NCI-H1048 (cell line): Measurements from ENCODE around the gene DRAP1.
"Not testable (repeated sequence)": the region's sequence is repeated elsewhere in the genome, so short reads cannot be mapped to it uniquely, and the experiment has no call there.

Experiments
- DNase-seq: peaks from one replicate; lab custom pipeline; 2025; lab: John Stamatoyannopoulos, UW

Gene DRAP1

GRCh38 chr11:65931773-65932557 is 12.7 kb downstream of the DRAP1 start:
- DNase-seq: no peak

- DNase-seq: no peak
Observed at GRCh38 chr11:65932558-65932919, 13.3 kb downstream of the DRAP1 start.

- DNase-seq: no peak
Observed at GRCh38 chr11:65934014-65934413, 14.8 kb downstream of the DRAP1 start.

- DNase-seq: no peak
Observed at GRCh38 chr11:65937766-65938165, 18.5 kb downstream of the DRAP1 start.

DNA sequence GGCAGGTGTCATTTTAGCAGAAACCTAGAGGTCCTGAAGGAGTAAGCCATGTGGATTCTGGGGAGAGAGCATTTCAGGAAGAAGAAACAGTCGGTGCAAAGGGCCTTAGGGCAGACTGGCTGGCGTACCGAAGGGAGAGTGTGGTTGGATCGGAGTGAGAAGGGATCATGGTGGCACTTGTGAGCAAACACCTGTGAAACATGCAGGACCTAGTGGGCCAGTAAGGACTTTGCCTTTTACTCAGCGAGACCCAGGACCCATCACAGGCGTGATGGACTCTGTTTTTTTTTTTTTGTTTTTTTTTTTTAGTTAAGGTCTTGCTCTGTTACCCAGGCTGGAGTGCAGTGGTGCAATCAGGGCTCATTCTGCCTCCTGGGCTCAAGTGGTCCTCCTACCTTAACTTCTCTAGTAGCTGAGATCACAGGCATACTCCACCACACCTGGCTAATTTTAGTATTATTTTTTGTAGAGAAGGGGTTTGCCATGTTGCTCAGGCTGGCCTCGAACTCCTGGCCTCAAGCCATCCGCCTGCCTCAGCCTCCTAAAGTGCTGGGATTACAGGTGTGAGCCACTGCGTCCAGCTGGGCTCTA is 22.6 kb downstream of the DRAP1 start:
- no peak for DNase-seq

GRCh38 chr11:65942531-65942930 is 23.3 kb downstream of the DRAP1 start:
- DNase-seq: no peak

- no peak for DNase-seq
Observed at GRCh38 chr11:65944191-65944590, 25.0 kb downstream of the DRAP1 start.

DNA sequence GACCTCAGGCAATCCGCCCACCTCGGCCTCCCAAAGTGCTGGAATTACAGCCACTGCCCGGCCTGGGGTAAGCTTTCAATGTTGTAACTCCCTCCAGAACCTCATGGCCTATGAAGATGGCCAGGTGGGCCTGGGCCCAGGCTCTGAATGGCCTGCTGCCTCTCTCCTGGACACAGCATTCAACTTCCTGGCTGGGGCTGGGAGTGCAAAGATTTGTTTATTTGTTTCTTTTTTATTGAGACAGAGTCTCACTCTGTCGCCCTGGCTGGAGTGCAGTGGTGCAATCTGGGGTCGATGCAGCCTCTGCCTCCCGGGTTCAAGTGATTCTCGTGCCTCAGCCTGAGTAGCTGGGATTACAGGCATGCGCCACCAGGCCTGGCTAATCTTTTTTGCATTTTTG is 25.5 kb downstream of the DRAP1 start:
- no peak for DNase-seq

GRCh38 chr11:65945430-65945911 is 26.2 kb downstream of the DRAP1 start, which contains the start of gene TSGA10IP:
TSGA10IP (plus strand) TSS chr11:65945480; CDS start chr11:65945676, 196 bp downstream.
- no peak for DNase-seq

GRCh38 chr11:65945941-65946558 is 26.8 kb downstream of the DRAP1 start:
- no peak for DNase-seq

DNA sequence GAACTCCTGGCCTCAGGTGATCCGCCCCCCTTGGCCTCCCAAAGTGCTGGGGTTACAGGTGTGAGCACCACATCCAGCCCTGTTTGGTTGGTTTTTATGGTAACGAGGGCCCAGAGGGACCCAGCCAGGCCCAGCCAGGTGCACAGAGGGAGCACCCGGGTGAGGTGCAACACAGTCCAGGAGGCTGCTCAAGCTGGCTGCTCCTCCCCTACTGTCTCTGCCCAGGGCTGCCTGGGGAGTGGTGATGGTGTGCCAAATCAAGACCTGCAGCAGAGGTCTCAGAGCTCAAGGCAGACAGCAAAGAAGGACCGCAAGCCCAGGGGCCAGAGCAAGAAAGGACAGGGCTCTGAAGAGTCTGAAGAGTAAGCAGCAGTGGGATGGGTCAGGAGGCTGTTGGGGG is 27.4 kb downstream of the DRAP1 start:
- no peak for DNase-seq

DNA sequence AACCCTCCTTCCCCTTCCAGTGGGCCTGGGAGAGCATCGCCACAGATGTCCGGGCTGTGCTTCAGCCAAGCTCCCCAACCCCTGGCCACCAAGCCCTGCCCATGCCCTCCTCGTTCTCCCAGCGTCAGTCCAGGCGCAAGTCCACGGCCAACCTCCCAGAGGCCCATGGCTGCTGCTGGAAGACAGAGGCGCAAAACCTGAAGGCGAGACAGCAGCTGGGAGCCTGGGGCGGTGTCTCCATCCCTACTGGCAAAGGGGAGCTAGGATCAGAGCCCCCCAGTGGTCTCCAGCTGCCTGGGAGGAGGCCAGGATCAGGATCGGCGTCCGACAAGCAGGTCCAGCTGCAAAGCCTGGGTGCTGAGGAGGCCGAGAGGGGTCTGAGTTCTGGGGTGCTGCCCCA is 27.9 kb downstream of the DRAP1 start:
- DNase-seq: no peak

- DNase-seq: no peak
Observed at GRCh38 chr11:65947603-65948125, 28.4 kb downstream of the DRAP1 start.

GRCh38 chr11:65950711-65951110 is 31.5 kb downstream of the DRAP1 start:
- DNase-seq: not testable (repeated sequence)

- not testable (repeated sequence) for DNase-seq
Observed at GRCh38 chr11:65951641-65952040, 32.4 kb downstream of the DRAP1 start.

- DNase-seq: no peak
Observed at GRCh38 chr11:65952052-65952521, 32.9 kb downstream of the DRAP1 start.

DNA sequence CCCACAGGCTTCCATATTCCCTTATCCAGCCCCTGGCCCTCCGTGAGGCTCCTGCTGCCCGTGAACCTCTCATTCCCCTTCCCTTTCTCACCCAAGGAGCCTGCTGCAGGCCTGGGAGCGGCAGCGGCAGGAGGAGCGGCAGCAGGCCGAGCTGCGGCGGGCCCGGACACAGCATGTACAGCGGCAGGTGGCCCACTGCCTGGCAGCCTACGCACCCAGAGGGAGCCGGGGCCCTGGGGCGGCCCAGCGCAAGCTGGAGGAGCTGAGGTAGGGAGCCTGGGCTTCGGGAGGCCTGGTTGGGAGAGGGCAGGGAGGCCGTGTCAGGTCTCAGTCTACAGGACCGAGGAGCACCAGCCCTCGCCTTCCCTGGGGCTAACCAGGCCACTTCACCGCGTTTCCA is 34.2 kb downstream of the DRAP1 start:
- DNase-seq: no peak

- DNase-seq: no peak
Observed at GRCh38 chr11:65954771-65955170, 35.5 kb downstream of the DRAP1 start.

DNA sequence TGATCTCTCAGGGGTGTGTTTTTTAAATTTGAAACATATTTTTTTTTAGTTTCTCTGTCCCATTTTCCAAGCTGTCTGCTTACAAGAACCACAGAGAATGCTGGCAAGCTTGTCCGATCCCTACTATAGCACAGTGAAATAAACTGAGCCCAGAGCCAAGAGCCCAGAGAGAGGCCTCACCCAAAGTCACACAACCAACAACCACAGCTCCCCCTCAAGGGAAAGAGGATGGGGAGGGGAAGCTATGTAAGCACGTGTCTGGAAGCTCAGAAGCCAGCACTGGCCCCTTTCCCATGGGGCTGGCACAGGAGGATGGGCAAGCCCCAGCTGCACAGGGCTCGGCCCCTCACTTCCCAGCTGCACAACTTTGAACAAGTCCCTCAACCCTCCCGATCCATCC is 39.1 kb downstream of the DRAP1 start:
- DNase-seq: no peak

DNA sequence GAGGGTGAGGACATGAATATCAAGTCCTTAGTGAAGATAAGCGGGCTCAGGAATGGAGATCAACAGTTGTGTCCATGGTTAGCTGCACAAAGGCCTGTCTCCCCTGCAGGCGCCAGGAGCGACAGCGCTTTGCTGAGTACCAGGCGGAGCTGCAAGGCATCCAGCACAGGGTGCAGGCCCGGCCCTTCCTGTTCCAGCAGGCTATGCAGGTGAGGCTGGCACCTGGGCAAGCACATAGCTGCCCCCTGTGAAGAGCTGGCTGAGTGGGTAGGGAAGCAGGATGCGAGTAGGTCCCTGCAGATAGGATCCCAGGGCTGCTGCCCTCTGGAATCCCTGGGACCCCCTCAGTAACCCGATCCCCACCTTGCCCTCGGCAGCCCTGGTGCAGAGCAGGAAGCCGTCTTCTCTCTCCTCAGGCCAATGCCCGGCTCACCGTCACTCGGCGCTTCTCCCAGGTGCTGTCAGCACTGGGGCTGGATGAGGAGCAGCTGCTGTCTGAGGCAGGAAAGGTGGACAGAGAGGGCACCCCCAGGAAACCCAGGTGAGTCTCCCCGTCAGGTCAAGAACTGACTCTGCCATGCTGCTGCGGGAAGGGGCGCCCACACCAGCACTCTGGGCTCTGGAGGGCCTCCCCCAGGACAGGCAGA is 39.7 kb downstream of the DRAP1 start:
- no peak for DNase-seq

DNA sequence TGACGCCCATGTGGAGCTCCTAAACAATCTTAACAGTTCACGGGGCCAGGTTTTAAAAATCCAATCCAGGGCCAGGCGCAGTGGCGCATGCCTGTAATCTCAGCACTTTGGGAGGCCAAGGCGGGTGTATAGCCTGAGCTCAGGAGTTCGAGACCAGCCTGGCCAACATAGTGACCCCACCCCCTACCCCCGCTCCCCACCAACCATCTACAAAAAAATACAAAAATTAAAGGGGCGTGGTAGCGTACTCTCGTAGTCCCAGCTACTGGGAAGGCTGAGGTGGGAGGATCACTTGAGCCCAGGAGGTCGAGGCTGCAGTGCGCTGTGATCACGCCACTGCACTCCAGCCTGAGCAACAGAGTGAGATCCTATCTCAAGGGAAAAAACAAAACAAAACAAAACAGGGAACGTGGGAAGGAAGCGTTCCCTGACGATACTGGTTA is 41.6 kb downstream of the DRAP1 start:
- no peak for DNase-seq
